SJCRH30 (cell line): ENCODE data around the gene SLC16A4. TPM values are rescaled to one million over a fixed set of nuclear protein-coding genes. Genes with fewer than 3 reads are reported as not detected.

Source experiments
- DNase-seq, 2 experiments: peaks; one replicate each; pipeline ENCODE4 v3.0.0-alpha.2; 2015 to 2020
- H3K27ac ChIP-seq: fragments of 250-450 bp; sonication (Bioruptor Pico); 2 replicates; pipeline ENCODE4 v1.5.1; 2020; ENCODE audit warnings: mild to moderate bottlenecking, moderate library complexity
- H3K27me3 ChIP-seq: fragments of 250-450 bp; sonication (Bioruptor Pico); 2 replicates; pipeline ENCODE4 v1.5.1; 2020; ENCODE audit warnings: mild to moderate bottlenecking, moderate library complexity
- H3K36me3 ChIP-seq: fragments of 250-450 bp; sonication (Bioruptor Pico); 2 replicates; pipeline ENCODE4 v1.5.1; 2020; ENCODE audit warnings: mild to moderate bottlenecking, moderate library complexity
- H3K4me1 ChIP-seq: fragments of 250-450 bp; sonication (Bioruptor Pico); 2 replicates; pipeline ENCODE4 v1.5.1; 2020; ENCODE audit warnings: mild to moderate bottlenecking, moderate library complexity
- H3K4me3 ChIP-seq: fragments of 250-450 bp; sonication (Bioruptor Pico); 2 replicates; pipeline ENCODE4 v1.5.1; 2020; ENCODE audit warnings: mild to moderate bottlenecking, moderate library complexity
- H3K9me3 ChIP-seq: fragments of 250-450 bp; sonication (Bioruptor Pico); replicated peaks from 2 replicates; pipeline ENCODE4 v1.5.1; 2020; ENCODE audit warnings: mild to moderate bottlenecking, moderate library complexity
- total RNA-seq: library from RNA; depleted of rRNA; stranded (reverse); fragments of >200 nt; shearing (Covaris generic); gene quantifications from 2 replicates; pipeline ENCODE4 v1.2.3, GENCODE V29; 2014

The SLC16A4 gene
- total RNA-seq, 1 experiment from 2014 or later = 4.9 TPM

GRCh38 chr1:110355321-110355720 lies 35.5 kb downstream of the SLC16A4 start:
- H3K4me1 ChIP-seq = no peaks in the 10 kb centered on the region; the same call in 1 of the 2 replicates
- no peak overlapping the region for H3K27ac ChIP-seq
- no peak for DNase-seq
- peaks cover 67% of the 10 kb centered on the region for H3K36me3 ChIP-seq
- no peak overlapping the region for H3K4me3 ChIP-seq
- no peaks in the 10 kb centered on the region for H3K27me3 ChIP-seq
- H3K9me3 ChIP-seq = no peaks in the 10 kb centered on the region

GRCh38 chr1:110350360-110350759 lies 40.5 kb downstream of the SLC16A4 start:
- Histone ChIP-seq H3K27ac (no peak overlapping the region), H3K27me3 (no peaks in the 10 kb centered on the region), H3K4me1 (peaks cover 4% of the 10 kb centered on the region), H3K36me3 (peaks cover 68% of the 10 kb centered on the region), H3K9me3 (no peaks in the 10 kb centered on the region), H3K4me3 (no peak overlapping the region)
- DNase-seq = no peak

- Histone ChIP-seq H3K9me3 (no peaks in the 10 kb centered on the region), H3K4me1 (peaks cover 11% of the 10 kb centered on the region), H3K27me3 (no peaks in the 10 kb centered on the region), H3K36me3 (peaks cover 72% of the 10 kb centered on the region), H3K4me3 (no peak overlapping the region), H3K27ac (no peak overlapping the region)
- no peak for DNase-seq
These were observed 42.1 kb downstream of the SLC16A4 start for GRCh38 chr1:110348771-110349170.

GRCh38 chr1:110348050-110348449 lies 42.8 kb downstream of the SLC16A4 start:
- H3K9me3 ChIP-seq = no peaks in the 10 kb centered on the region
- DNase-seq = no peak
- no peaks in the 10 kb centered on the region for H3K27me3 ChIP-seq
- H3K4me3 ChIP-seq = no peak overlapping the region
- H3K36me3 ChIP-seq = peaks cover 76% of the 10 kb centered on the region
- peaks cover 14% of the 10 kb centered on the region for H3K4me1 ChIP-seq
- no peak overlapping the region for H3K27ac ChIP-seq

GRCh38 chr1:110347182-110347893 lies 43.5 kb downstream of the SLC16A4 start:
- Histone ChIP-seq H3K4me3 (no peak overlapping the region), H3K4me1 (peaks cover 14% of the 10 kb centered on the region), H3K9me3 (no peaks in the 10 kb centered on the region), H3K27me3 (no peaks in the 10 kb centered on the region), H3K36me3 (peaks cover 83% of the 10 kb centered on the region), H3K27ac (no peak overlapping the region)
- DNase-seq = no peak

GRCh38 chr1:110346690-110347089 lies 44.1 kb downstream of the SLC16A4 start:
- no peaks in the 10 kb centered on the region for H3K27me3 ChIP-seq
- no peak for DNase-seq
- peaks cover 81% of the 10 kb centered on the region for H3K36me3 ChIP-seq
- no peak overlapping the region for H3K27ac ChIP-seq
- H3K9me3 ChIP-seq = no peaks in the 10 kb centered on the region
- no peak overlapping the region for H3K4me3 ChIP-seq
- H3K4me1 ChIP-seq = peaks cover 16% of the 10 kb centered on the region

- Histone ChIP-seq H3K9me3 (no peaks in the 10 kb centered on the region), H3K27me3 (no peaks in the 10 kb centered on the region), H3K36me3 (peaks cover 88% of the 10 kb centered on the region), H3K4me1 (peaks cover 18% of the 10 kb centered on the region), H3K27ac (no peak overlapping the region), H3K4me3 (no peak overlapping the region)
- DNase-seq = no peak
These were observed 45.3 kb downstream of the SLC16A4 start for GRCh38 chr1:110345480-110345879.

- Histone ChIP-seq H3K27me3 (no peaks in the 10 kb centered on the region), H3K9me3 (no peaks in the 10 kb centered on the region), H3K36me3 (peaks cover 82% of the 10 kb centered on the region), H3K27ac (no peak overlapping the region), H3K4me3 (no peak overlapping the region), H3K4me1 (peaks cover 18% of the 10 kb centered on the region)
- no peak for DNase-seq
These were observed 46.7 kb downstream of the SLC16A4 start for GRCh38 chr1:110344152-110344551.

GRCh38 chr1:110343249-110343648 lies 47.6 kb downstream of the SLC16A4 start:
- Histone ChIP-seq H3K9me3 (no peaks in the 10 kb centered on the region), H3K27ac (no peak overlapping the region), H3K4me3 (no peak overlapping the region), H3K36me3 (peaks cover 74% of the 10 kb centered on the region), H3K27me3 (no peaks in the 10 kb centered on the region), H3K4me1 (peaks cover 18% of the 10 kb centered on the region)
- no peak for DNase-seq

GRCh38 chr1:110341872-110342331 lies 48.9 kb downstream of the SLC16A4 start:
- peak overlapping the region; percentile 10; the same call in 1 of the 2 replicates for H3K4me3 ChIP-seq
- no peaks in the 10 kb centered on the region for H3K27me3 ChIP-seq
- DNase-seq = no peak
- no peak overlapping the region for H3K27ac ChIP-seq
- H3K4me1 ChIP-seq = peaks cover 13% of the 10 kb centered on the region
- H3K36me3 ChIP-seq = peaks cover 61% of the 10 kb centered on the region
- H3K9me3 ChIP-seq = no peaks in the 10 kb centered on the region

- no peak for DNase-seq
- H3K27me3 ChIP-seq = no peaks in the 10 kb centered on the region
- H3K27ac ChIP-seq = no peak overlapping the region
- H3K9me3 ChIP-seq = no peaks in the 10 kb centered on the region
- H3K4me1 ChIP-seq = peaks cover 13% of the 10 kb centered on the region; the same call in 1 of the 2 replicates
- peaks cover 55% of the 10 kb centered on the region for H3K36me3 ChIP-seq
- H3K4me3 ChIP-seq = no peak overlapping the region
These were observed 49.5 kb downstream of the SLC16A4 start for GRCh38 chr1:110341146-110341871.

GRCh38 chr1:110340207-110340468 lies 50.7 kb downstream of the SLC16A4 start:
- no peak for DNase-seq
- no peaks in the 10 kb centered on the region for H3K9me3 ChIP-seq
- H3K4me3 ChIP-seq = peak overlapping the region; percentile 97
- peaks cover 13% of the 10 kb centered on the region; the same call in 1 of the 2 replicates for H3K4me1 ChIP-seq
- peaks cover 43% of the 10 kb centered on the region for H3K36me3 ChIP-seq
- peak overlapping the region; percentile 96 for H3K27ac ChIP-seq
- no peaks in the 10 kb centered on the region for H3K27me3 ChIP-seq

GRCh38 chr1:110339407-110340206 lies 51.2 kb downstream of the SLC16A4 start:
- Histone ChIP-seq H3K4me3 (peak overlapping the region; percentile 97), H3K27me3 (no peaks in the 10 kb centered on the region), H3K36me3 (peaks cover 38% of the 10 kb centered on the region), H3K27ac (peak overlapping the region; percentile 96), H3K9me3 (no peaks in the 10 kb centered on the region), H3K4me1 (peaks cover 12% of the 10 kb centered on the region; the same call in 1 of the 2 replicates)
- peak; percentile 42 to 54 for DNase-seq

GRCh38 chr1:110338886-110339406 lies 51.9 kb downstream of the SLC16A4 start, which contains the start of gene RBM15:
TSS of gene RBM15 (plus strand) at chr1:110339377. CDS start at chr1:110339406, 29 bp downstream.
- Histone ChIP-seq H3K9me3 (no peaks in the 10 kb centered on the region), H3K4me3 (peak within 1 kb of the TSS; percentile 97), H3K27ac (peak within 1 kb of the TSS; percentile 96), H3K36me3 (peaks cover 33% of the 10 kb centered on the region), H3K4me1 (peaks cover 8% of the 10 kb centered on the region; the same call in 1 of the 2 replicates), H3K27me3 (no peaks in the 10 kb centered on the region)
- DNase-seq = peak; percentile 99 to 100
